Embryonic facial prominence (tissue), 1 donor: Measurements from ENCODE around the gene COL24A1.
"Not testable (repeated sequence)": the region's sequence is repeated elsewhere in the genome, so short reads cannot be mapped to it uniquely, and the experiment has no call there.

Source experiments
- DNase-seq: peaks from one replicate; pipeline ENCODE4 v3.0.0-alpha.2; 2016; ENCODE audit errors: extremely low spot score

COL24A1 gene

GRCh38 chr1:86153836-86154235 lies 2.7 kb downstream of the COL24A1 start:
- no peak for DNase-seq

- DNase-seq, result no peak
Measured at GRCh38 chr1:86152887-86153286, 3.7 kb downstream of the COL24A1 start.

GRCh38 chr1:86151427-86151826 lies 5.1 kb downstream of the COL24A1 start:
- no peak for DNase-seq

- DNase-seq, result no peak
Measured at GRCh38 chr1:86150553-86151055, 6.0 kb downstream of the COL24A1 start.

- no peak for DNase-seq
Measured at GRCh38 chr1:86149591-86149990, 7.0 kb downstream of the COL24A1 start.

- DNase-seq, result no peak
Measured at GRCh38 chr1:86147755-86148154, 8.8 kb downstream of the COL24A1 start.

GRCh38 chr1:86146566-86146965 lies 10.0 kb downstream of the COL24A1 start:
- DNase-seq, result no peak

GRCh38 chr1:86140281-86140880 lies 16.2 kb downstream of the COL24A1 start:
- no peak for DNase-seq

- no peak for DNase-seq
Measured at GRCh38 chr1:86138746-86139145, 17.8 kb downstream of the COL24A1 start.

- DNase-seq, result no peak
Measured at GRCh38 chr1:86137436-86137835, 19.1 kb downstream of the COL24A1 start.

- no peak for DNase-seq
Measured at GRCh38 chr1:86119214-86119764, 37.3 kb downstream of the COL24A1 start.

GRCh38 chr1:86114816-86115400 lies 41.7 kb downstream of the COL24A1 start:
- DNase-seq, result peak; percentile 20

- no peak for DNase-seq
Measured at GRCh38 chr1:86114236-86114635, 42.3 kb downstream of the COL24A1 start.

- DNase-seq, result not testable (repeated sequence)
Measured at GRCh38 chr1:86111590-86111989, 45.0 kb downstream of the COL24A1 start.

- no peak for DNase-seq
Measured at GRCh38 chr1:86110451-86111129, 46.0 kb downstream of the COL24A1 start.

- no peak for DNase-seq
Measured at GRCh38 chr1:86105533-86105866, 51.1 kb downstream of the COL24A1 start.

- no peak for DNase-seq
Measured at GRCh38 chr1:86104606-86105532, 51.7 kb downstream of the COL24A1 start.

- DNase-seq, result no peak
Measured at GRCh38 chr1:86101616-86102015, 55.0 kb downstream of the COL24A1 start.

GRCh38 chr1:86100401-86100800 lies 56.2 kb downstream of the COL24A1 start:
- no peak for DNase-seq

GRCh38 chr1:86089765-86090164 lies 66.8 kb downstream of the COL24A1 start:
- DNase-seq, result no peak

GRCh38 chr1:86085741-86086409 lies 70.7 kb downstream of the COL24A1 start:
- DNase-seq, result no peak
